GM18526 (cell line): Measurements from ENCODE around the gene PRKCQ.

ENCODE experiments used
- POLR2A ChIP-seq: IDR thresholded peaks from 3 replicates; pipeline ENCODE4 v1.6.1; 2011; ENCODE audit not compliant: insufficient read length; ENCODE audit errors: extremely low read depth

PRKCQ gene

GRCh38 chr10:6522230-6522629 is 57.8 kb downstream of the PRKCQ start:
- TF ChIP-seq POLR2A, result no peak

- TF ChIP-seq POLR2A, result no peak
These were observed 59.9 kb downstream of the PRKCQ start for GRCh38 chr10:6520138-6520537.

DNA sequence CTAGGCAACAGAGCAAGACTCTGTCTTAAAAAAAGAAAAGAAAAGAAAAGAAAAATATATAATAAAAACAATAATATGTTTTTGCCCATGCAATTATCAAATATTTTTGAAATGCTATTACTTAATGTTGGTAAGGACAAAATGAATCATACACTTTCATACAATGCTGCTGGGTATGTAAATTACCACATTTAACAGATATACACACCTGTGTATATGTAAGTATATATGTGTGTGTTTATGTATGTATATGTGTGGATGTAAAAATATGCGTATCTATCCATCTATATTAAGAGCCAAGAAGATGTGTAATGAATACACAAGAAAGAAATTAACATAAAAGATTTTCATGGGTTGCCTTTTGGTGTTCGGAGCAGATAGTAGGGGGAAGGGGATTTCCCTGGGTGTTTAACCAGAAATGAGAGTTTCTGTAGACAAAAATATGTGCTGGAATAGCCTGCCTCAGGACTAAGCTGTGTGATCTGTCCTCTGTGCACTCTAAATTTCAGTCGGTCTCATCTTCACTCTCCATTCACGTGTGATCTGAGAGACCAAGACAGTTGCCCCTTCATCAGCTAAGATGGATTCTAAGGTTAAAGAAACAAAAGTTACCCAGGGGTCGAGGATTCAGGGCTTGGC is 61.2 kb downstream of the PRKCQ start:
- TF ChIP-seq POLR2A, result no peak

DNA sequence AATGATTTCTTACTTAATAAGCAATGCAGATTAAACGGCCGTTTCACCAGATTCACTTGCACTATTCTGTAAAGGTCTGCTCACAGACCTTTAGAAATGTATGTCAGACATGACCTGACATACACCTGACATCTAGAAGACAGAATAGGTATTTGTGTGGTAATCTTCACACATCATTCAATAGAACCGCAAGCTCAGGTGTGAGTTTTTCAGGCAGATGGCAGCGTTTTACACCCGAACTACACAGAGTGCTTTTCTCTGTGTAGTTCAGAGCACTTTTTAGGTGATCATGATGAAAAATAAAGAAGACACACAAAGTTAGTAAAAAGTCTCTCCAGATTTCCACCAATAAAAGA is 63.2 kb downstream of the PRKCQ start:
- TF ChIP-seq POLR2A, result no peak

- no peak for TF ChIP-seq POLR2A
These were observed 63.7 kb downstream of the PRKCQ start for GRCh38 chr10:6516281-6516928.

- TF ChIP-seq POLR2A, result no peak
These were observed 65.0 kb downstream of the PRKCQ start for GRCh38 chr10:6514844-6515780.

DNA sequence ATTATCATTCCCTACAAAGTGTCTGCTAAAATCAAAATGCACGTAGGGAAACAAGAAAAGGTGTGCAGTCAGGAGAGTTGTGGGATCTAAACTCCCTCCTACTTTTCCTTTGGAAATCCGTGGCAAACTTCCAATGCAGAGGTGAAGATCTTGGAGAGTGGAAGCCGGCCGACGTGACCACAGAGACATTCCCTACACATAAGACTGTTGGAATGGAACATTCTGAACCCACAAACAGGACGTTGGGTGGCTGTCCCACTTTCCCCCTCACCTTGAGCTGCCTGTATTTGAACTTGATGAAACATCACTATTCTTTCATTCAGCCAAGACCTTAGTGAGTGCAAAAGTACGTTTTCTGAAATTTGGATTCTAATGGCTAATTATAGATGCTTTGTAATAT is 65.9 kb downstream of the PRKCQ start:
- TF ChIP-seq POLR2A, result no peak

- TF ChIP-seq POLR2A, result no peak
These were observed 66.6 kb downstream of the PRKCQ start for GRCh38 chr10:6513476-6513875.

- no peak for TF ChIP-seq POLR2A
These were observed 67.9 kb downstream of the PRKCQ start for GRCh38 chr10:6512182-6512581.

DNA sequence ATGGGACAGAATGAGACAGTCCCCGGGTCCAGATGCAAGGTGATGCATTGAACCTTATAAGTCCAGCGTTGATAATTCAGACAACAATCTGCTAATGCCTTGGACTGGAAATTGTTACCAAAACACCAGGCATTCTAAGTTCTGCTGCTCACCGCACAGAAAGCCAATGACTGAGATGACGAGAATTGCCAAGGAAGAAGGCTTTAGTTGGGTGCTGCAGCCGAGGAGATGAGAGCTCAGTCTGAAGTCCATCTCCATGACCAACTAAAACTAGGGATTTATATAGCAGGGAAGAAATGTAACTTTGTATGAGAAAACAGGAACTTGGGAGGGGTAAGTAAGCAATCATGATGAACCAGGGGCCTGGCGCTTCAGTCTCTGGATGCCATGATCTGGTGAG is 68.7 kb downstream of the PRKCQ start:
- TF ChIP-seq POLR2A, result no peak

DNA sequence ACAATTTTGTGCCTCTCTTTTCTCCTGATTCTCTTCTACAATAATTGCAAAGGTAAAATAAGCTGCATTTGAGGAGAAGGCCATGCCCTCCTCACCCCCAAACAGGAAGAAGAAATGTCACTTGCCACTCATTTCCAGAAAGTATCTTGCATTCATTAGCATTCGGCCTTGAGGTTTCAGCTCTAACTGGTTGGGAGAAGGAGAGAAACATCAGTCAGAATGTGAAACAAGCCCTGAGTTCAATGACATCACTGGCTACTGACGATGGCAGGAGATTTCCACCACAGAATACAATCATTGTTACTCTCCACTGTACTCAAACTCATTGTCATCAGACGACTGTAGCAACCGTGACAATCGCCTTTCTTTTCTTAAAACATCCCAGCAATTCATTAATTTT is 72.8 kb downstream of the PRKCQ start:
- no peak for TF ChIP-seq POLR2A

GRCh38 chr10:6505300-6505699 is 74.8 kb downstream of the PRKCQ start:
- no peak for TF ChIP-seq POLR2A

DNA sequence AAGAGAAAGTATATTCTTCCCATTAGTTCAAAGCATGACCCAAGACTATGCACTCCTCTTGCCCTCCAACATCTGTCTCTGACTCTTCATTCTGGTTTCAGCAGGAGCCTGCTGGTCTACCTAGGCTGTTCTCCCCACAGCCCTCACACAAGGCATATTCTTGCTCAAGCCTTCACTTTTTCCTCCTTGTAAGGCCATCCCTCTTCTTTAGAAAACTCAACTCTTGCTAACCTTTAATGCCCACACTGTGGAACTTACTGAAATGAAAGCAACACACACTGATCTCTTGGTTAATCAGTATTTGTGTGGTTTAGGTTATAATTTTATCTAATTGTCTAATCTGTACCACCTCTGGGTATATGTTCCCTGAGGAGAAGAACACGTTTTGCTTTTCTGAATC is 75.8 kb downstream of the PRKCQ start:
- TF ChIP-seq POLR2A, result no peak

GRCh38 chr10:6503171-6503570 is 76.9 kb downstream of the PRKCQ start:
- no peak for TF ChIP-seq POLR2A

DNA sequence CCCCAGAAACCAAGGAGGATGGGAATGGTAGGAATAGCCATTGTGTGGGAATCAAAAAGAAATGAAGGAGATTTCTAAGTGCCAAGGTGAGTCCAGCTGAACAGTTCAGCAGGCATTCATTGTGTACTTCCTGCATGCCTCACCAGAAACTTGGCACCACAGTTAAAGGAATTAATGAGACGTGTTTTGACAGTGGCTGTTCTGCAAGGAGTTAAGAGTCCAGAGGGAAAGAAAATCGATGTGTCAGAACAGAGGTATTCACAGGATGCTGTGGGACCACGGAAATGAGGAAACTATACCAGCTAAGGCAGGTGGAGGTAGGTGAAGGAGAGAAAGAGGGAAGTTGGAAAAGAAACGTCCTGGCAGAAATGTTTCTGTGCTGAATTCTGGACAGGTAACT is 78.1 kb downstream of the PRKCQ start:
- TF ChIP-seq POLR2A, result no peak

GRCh38 chr10:6499974-6500373 is 80.1 kb downstream of the PRKCQ start:
- no peak for TF ChIP-seq POLR2A
